GM12875 (cell line): ENCODE measurements around the gene SPTLC1.
"Not testable (repeated sequence)": the region's sequence is repeated elsewhere in the genome, so short reads cannot be mapped to it uniquely, and the experiment has no call there.

Source experiments
- H3K4me3 ChIP-seq: one replicate; pipeline ENCODE4 v1.5.1; 2011; ENCODE audit warnings: low read depth, low read length, control low read depth
- TF ChIP-seq, protein P1 (sequence below): IDR thresholded peaks from 2 replicates; pipeline ENCODE4 v1.5.1; 2011; ENCODE audit warnings: low read depth, mild to moderate bottlenecking, control low read depth, inconsistent platforms, low read length, moderate library complexity, borderline replicate concordance; ENCODE audit not compliant: insufficient read depth

SPTLC1 gene

DNA sequence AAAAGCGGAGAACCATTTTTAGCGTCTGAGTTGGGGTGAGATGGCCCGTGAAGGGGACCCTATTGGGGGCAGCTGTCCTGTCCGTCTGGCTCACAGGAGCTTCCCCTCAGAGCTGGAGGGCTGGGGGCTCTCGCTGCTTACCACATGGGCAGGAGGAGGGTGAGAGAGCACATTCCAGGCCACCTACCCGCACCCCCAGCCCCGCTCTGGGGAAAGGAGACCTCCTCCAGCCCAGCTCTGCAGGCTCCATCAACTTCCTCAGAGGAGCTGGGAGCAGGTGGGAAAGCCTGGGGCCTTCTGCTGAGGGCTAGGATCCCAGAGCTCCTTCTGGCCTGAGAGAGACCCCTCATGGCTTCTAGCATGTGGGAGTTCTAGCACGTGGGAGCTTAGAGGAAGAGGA, 27.1 kb upstream of the SPTLC1 start:
- TF ChIP-seq, protein P1, sequence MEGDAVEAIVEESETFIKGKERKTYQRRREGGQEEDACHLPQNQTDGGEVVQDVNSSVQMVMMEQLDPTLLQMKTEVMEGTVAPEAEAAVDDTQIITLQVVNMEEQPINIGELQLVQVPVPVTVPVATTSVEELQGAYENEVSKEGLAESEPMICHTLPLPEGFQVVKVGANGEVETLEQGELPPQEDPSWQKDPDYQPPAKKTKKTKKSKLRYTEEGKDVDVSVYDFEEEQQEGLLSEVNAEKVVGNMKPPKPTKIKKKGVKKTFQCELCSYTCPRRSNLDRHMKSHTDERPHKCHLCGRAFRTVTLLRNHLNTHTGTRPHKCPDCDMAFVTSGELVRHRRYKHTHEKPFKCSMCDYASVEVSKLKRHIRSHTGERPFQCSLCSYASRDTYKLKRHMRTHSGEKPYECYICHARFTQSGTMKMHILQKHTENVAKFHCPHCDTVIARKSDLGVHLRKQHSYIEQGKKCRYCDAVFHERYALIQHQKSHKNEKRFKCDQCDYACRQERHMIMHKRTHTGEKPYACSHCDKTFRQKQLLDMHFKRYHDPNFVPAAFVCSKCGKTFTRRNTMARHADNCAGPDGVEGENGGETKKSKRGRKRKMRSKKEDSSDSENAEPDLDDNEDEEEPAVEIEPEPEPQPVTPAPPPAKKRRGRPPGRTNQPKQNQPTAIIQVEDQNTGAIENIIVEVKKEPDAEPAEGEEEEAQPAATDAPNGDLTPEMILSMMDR, result no peak
- H3K4me3 ChIP-seq, result no peak overlapping the region

DNA sequence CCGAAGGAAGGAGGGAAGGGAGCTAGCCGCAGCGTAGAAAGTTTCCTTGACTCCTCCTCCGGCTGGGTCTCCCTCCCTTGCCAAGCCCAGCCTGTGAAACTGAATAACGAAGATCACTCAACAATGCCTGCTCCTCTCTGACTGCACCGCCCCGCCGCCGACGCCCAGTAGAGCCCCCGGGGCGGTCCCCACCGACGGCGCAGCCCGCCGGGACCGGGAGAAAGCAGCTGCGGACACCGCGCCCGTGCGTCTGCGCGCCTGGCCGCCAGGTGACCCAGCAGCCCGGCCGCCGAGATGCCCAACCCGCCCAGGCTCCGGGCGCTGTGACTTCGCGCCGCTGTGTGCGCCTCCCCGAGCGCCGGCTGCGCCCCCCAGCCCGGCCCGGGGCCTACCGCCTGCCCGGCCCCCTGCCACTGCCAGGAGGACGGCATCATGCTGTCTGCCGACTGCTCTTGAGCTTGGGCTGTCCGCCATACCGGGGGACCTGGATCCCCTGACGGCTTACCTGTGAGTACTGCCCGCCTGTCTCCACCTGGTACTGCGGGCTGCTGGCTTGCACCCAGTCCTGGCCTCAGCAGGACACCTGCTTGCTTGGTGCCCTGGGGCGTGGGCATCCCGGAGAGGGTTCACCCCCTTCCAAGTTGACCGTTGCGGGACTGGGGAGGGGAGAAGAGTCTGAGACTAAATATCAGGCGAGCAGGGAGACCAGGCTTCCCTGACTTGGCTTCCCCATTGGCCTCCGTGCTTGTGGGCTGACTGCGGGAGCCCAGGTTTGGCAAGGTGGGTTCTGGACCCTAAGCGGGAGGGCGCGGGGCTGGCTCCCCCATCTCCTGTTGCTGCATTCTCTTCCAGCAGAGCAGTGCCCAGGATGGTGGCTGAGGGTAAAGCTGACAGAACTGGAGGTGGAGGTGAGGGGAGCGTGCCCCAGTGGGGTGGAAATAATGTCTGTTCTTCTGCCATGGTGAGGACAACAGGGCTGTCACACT, 26.2 kb upstream of the SPTLC1 start:
- H3K4me3 ChIP-seq, result no peak overlapping the region
- TF ChIP-seq, protein P1, result no peak

DNA sequence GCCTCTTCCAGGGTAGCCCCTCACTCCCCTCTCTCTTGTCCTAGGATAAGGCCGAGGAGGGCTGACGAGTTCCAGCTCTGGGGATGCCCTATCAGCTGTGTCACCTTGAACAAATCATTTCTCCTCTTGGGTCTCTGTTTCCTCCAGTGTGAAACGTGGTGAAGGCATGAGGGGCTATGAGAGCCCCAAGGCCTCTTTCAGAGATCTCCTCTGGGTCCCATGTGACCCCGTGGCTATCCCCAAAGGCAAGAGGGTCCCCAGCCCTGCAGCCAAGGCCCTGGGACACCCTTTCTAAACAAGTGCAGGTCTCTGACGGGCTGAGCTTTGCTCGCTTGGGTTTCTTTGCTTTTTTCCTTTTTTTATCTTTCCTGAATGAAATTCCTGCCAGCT, 25.5 kb upstream of the SPTLC1 start:
- no peak overlapping the region for H3K4me3 ChIP-seq

DNA sequence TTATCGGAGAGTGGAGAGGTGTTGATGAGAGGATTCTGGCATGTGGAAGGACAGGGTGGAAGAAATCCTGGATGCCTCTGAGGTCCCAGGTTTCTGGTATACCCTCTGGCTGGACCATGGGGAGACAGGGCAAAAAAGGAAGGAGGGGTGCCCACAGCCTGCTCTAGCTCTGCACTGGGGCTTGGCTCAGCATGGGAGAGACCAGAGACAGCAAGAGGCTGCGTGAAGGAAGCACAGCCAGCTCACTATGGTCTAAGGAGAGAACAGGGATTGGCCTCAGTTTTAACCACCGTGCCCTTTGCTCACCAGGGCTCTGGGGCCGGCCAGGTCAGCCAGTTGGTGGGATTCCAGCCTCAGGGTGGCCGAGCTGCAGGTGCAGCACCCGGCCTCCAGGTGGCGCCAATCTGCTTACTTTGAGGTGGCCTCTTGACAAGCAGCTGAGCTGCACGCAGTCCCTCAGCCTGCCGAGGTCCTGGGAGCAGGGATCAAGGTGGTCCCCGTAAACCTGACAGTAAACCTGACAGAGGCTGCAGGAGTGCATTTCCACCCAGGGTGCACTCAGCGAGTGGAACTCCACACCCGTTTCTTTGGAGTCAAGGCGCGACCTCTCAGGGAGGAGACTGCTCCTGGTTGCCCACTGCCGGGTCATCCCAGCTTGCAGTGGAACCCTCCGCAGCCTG, 25.0 kb upstream of the SPTLC1 start:
- TF ChIP-seq, protein P1, result peak; percentile 96
- H3K4me3 ChIP-seq, result no peak overlapping the region

More for the DNA sequence above, 25.5 kb upstream of the SPTLC1 start:
- TF ChIP-seq, protein P1, result no peak

DNA sequence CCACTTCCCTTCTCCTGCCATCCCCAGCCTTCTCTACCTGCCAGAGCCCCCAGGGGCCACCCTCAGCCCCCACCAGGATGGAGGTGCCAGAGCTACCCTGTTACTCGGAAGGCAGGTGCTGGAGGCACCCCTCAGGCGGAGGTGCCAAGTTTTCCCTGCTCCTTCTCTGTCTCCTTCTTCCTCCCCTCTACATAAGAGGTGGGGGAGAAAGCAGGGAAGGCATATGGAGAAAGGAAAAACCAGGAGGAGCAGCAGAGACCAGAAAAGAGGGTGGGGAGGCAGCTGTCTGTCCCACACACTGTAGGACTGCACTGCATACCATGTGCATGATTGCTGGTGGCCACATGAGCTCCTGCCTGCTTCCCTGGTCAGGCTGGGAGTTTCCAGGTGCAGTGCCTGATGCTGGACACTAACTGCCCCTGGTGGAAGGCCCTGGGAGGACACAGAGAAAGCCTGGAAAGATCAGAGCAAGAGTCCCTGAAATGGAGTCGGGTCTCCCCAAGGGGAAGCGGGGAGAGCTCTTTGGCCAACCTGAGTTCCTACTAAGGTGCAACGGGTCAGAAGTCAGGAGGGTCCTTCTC, 23.8 kb upstream of the SPTLC1 start:
- H3K4me3 ChIP-seq, result not testable (repeated sequence)

DNA sequence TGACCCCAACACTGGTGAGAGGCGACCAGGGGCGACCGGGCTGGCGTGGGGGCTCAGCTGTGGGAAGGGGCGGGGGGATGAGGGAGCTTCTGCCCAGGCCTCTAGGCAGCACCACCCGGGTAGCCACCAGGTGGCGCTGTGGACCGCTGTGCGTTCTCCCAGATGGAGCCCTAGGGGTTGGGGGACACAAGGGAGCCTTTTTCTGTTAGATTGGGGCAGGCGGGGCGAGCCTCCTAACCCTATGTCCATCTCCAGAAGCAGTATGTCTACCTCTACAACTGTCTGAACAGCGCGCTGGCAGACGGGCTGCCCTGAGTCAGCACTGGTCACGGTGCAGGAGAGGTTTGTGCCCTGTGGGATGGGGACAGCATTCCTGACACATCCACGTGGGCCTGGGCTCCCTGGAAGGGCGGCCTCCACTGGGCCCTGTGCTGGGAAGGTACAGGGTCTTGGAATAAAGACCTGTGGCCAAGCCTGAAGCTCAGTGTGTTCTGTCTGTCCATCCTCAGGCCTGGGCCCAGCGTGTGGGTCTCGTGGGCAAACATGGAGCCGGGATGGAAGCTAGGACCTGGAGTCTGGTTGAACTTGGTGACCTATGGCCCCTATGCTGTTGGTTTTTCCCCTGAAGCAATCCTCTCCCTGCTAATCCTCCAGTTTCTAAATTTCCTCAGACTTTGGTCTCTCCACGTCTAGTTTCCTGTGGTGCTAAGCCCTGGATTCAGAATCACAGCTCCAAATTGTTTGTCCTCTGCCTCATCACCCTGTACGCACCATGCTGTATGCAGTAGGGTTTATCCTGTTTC, 23.1 kb upstream of the SPTLC1 start:
- no peak overlapping the region for H3K4me3 ChIP-seq
- TF ChIP-seq, protein P1, result peak; percentile 91

DNA sequence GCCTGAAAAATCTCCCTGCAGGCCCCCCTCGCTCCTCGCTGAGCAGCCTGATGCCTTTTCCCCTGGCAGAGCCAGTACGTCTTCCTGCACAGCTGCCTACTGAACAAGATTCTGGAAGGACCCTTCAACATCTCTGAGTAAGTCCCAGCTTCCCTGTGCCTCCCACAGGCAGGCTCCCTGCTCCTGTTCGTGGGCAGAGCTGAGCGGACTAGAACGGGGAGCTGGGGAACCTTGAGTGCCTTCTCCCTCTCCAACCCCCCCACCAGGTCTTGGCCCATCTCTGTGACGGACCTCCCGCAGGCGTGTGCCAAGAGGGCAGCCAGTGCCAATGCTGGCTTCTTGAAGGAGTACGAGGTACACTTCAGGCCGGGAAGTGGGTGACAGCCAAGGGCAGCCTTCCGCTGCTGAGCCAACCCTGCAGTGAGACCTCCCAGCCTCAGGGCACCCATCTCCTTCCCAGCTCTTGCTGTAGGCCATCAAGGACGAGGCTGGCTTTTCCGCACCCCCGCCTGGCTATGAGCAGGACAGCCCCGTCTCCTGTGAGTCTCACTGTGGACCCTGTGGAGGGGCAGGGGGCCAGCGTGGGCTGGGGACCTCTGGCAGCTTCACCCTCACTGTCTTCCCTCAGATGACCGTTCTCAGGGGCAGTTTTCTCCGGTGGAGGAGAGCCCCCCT, 21.1 kb upstream of the SPTLC1 start:
- TF ChIP-seq, protein P1, result no peak
- no peak overlapping the region for H3K4me3 ChIP-seq
